Measurements from ENCODE around the gene WDR37. TPM values are rescaled to one million over a fixed set of nuclear protein-coding genes. Genes with fewer than 3 reads are reported as not detected.

WDR37 gene
- total RNA-seq, 1 experiment from 2014 or later = 8.4 TPM

GRCh38 chr10:1100691-1101368, 44.6 kb downstream of the WDR37 start:
- no peaks in the 10 kb centered on the region for H3K27me3 ChIP-seq (ENCODE audit: control insufficient read depth, insufficient read depth, low read length)
- peaks cover 10% of the 10 kb centered on the region for H3K36me3 ChIP-seq (replicated peaks; ENCODE audit: control insufficient read depth, insufficient read depth, low read length)
- H3K4me3 ChIP-seq (ENCODE audit: insufficient read depth, low read depth, low read length) = no peak overlapping the region
- DNase-seq = peak; percentile 91

- Histone ChIP-seq H3K27me3 (ENCODE audit: control insufficient read depth, insufficient read depth, low read length) (no peaks in the 10 kb centered on the region), H3K36me3 (replicated peaks; ENCODE audit: control insufficient read depth, insufficient read depth, low read length) (peaks cover 8% of the 10 kb centered on the region), H3K4me3 (ENCODE audit: insufficient read depth, low read depth, low read length) (no peak overlapping the region)
- no peak for DNase-seq
Observed at GRCh38 chr10:1101946-1102345, 45.8 kb downstream of the WDR37 start.

GRCh38 chr10:1102416-1102815, 46.2 kb downstream of the WDR37 start:
- DNase-seq = no peak
- H3K4me3 ChIP-seq (ENCODE audit: insufficient read depth, low read depth, low read length) = no peak overlapping the region
- H3K27me3 ChIP-seq (ENCODE audit: control insufficient read depth, insufficient read depth, low read length) = no peaks in the 10 kb centered on the region
- H3K36me3 ChIP-seq (replicated peaks; ENCODE audit: control insufficient read depth, insufficient read depth, low read length) = peaks cover 8% of the 10 kb centered on the region

GRCh38 chr10:1102831-1103230, 46.6 kb downstream of the WDR37 start:
- no peaks in the 10 kb centered on the region for H3K27me3 ChIP-seq (ENCODE audit: control insufficient read depth, insufficient read depth, low read length)
- no peak overlapping the region for H3K4me3 ChIP-seq (ENCODE audit: insufficient read depth, low read depth, low read length)
- no peak for DNase-seq
- peaks cover 8% of the 10 kb centered on the region for H3K36me3 ChIP-seq (replicated peaks; ENCODE audit: control insufficient read depth, insufficient read depth, low read length)

GRCh38 chr10:1103551-1103950, 47.4 kb downstream of the WDR37 start:
- Histone ChIP-seq H3K27me3 (ENCODE audit: control insufficient read depth, insufficient read depth, low read length) (no peaks in the 10 kb centered on the region), H3K4me3 (ENCODE audit: insufficient read depth, low read depth, low read length) (no peak overlapping the region), H3K36me3 (replicated peaks; ENCODE audit: control insufficient read depth, insufficient read depth, low read length) (peaks cover 8% of the 10 kb centered on the region)
- DNase-seq = no peak

DNA sequence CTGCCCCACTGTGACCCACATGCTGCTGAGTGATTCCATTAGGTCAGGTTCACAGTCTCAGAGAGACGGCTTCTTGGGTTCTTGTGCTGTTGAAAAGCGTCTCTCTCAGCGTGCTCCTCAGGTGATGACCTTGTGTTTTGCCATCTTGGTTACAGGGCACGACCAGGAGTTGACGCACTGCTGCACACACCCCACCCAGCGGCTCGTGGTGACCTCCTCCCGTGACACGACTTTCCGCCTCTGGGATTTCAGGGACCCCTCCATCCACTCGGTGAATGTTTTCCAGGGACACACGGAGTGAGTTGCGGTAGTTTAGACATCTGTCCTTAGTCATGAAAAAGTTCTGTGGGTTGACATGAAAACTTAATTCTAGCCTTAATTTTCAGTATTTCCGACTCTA, 48.8 kb downstream of the WDR37 start:
- DNase-seq = no peak
- H3K27me3 ChIP-seq (ENCODE audit: control insufficient read depth, insufficient read depth, low read length) = no peaks in the 10 kb centered on the region
- H3K4me3 ChIP-seq (ENCODE audit: insufficient read depth, low read depth, low read length) = no peak overlapping the region
- H3K36me3 ChIP-seq (replicated peaks; ENCODE audit: control insufficient read depth, insufficient read depth, low read length) = peaks cover 7% of the 10 kb centered on the region

- DNase-seq = no peak
- H3K4me3 ChIP-seq (ENCODE audit: insufficient read depth, low read depth, low read length) = no peak overlapping the region
- peaks cover 7% of the 10 kb centered on the region for H3K36me3 ChIP-seq (replicated peaks; ENCODE audit: control insufficient read depth, insufficient read depth, low read length)
- H3K27me3 ChIP-seq (ENCODE audit: control insufficient read depth, insufficient read depth, low read length) = no peaks in the 10 kb centered on the region
Observed at GRCh38 chr10:1107004-1107403, 50.8 kb downstream of the WDR37 start.

GRCh38 chr10:1107679-1108078, 51.5 kb downstream of the WDR37 start:
- Histone ChIP-seq H3K4me3 (ENCODE audit: insufficient read depth, low read depth, low read length) (no peak overlapping the region), H3K36me3 (replicated peaks; ENCODE audit: control insufficient read depth, insufficient read depth, low read length) (peaks cover 7% of the 10 kb centered on the region), H3K27me3 (ENCODE audit: control insufficient read depth, insufficient read depth, low read length) (no peaks in the 10 kb centered on the region)
- no peak for DNase-seq

DNA sequence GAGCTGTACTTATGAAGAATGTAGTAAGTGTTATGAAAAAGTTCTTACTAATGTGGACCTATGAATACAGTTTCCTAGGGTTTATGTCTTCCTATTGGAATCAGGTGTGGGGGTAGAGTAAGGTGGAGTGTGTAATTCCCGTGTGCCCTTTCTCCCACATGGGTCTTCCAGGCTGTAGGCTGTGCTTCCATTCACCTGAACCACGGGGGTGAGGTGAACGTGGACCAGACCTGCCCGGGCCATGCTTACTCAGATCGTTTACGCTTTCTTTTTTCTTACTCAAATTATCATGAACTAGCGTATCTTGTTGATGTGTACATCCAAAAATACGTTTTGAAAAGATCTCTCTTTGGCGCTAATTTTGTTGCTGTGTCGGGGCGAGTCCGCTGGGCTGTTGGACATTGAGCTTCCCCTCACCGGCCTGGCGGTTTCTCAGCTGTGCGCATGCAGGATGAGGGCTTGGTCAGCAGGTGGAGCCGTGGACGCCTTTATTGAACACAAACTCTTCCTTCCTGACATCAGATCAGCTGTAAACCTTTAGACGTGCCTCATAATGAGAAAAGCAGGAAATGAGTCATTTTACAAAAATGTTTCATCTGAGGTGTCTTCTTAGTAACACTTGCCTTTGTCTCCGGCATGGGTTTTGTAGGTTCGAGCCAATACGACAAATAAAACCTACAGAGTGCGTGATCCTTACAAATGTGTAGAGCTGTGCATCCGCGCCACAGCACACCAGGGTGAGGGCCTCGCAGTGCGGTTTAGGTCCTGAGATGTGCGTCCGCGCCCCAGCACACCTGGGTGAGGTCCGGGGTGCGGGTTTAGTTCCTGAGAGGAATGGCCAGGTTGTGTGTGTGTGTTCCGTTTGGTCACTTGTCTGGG, 53.8 kb downstream of the WDR37 start:
- H3K27me3 ChIP-seq (ENCODE audit: control insufficient read depth, insufficient read depth, low read length) = no peaks in the 10 kb centered on the region
- no peak overlapping the region for H3K4me3 ChIP-seq (ENCODE audit: insufficient read depth, low read depth, low read length)
- DNase-seq = peak; percentile 90
- peaks cover 4% of the 10 kb centered on the region for H3K36me3 ChIP-seq (replicated peaks; ENCODE audit: control insufficient read depth, insufficient read depth, low read length)

DNA sequence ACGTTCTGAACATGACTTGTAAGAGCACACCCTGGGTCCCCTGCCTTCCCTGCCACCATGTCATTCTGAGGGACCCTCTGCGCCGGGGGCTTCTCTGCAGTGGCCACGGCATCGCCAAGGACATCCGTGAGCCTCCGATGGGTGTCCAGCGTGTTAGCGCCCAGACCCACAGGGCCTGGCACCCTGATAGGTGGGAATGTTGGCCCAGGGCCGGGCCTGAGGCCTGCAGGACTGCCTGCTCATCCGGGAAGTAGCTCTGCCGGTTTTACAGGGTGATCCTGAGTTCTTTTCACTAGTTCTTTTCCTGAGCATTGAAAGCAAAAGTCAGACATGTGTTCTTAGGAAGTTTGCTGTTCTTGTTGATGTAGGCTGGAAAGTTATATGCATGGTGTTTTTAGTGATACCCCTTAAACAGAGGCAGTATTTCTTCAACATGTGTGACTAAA, 54.5 kb downstream of the WDR37 start:
- H3K36me3 ChIP-seq (replicated peaks; ENCODE audit: control insufficient read depth, insufficient read depth, low read length) = peaks cover 4% of the 10 kb centered on the region
- DNase-seq = no peak
- no peaks in the 10 kb centered on the region for H3K27me3 ChIP-seq (ENCODE audit: control insufficient read depth, insufficient read depth, low read length)
- no peak overlapping the region for H3K4me3 ChIP-seq (ENCODE audit: insufficient read depth, low read depth, low read length)

- Histone ChIP-seq H3K36me3 (replicated peaks; ENCODE audit: control insufficient read depth, insufficient read depth, low read length) (peaks cover 2% of the 10 kb centered on the region), H3K27me3 (ENCODE audit: control insufficient read depth, insufficient read depth, low read length) (no peaks in the 10 kb centered on the region), H3K4me3 (ENCODE audit: insufficient read depth, low read depth, low read length) (no peak overlapping the region)
- no peak for DNase-seq
Observed at GRCh38 chr10:1114315-1114714, 58.1 kb downstream of the WDR37 start.

DNA sequence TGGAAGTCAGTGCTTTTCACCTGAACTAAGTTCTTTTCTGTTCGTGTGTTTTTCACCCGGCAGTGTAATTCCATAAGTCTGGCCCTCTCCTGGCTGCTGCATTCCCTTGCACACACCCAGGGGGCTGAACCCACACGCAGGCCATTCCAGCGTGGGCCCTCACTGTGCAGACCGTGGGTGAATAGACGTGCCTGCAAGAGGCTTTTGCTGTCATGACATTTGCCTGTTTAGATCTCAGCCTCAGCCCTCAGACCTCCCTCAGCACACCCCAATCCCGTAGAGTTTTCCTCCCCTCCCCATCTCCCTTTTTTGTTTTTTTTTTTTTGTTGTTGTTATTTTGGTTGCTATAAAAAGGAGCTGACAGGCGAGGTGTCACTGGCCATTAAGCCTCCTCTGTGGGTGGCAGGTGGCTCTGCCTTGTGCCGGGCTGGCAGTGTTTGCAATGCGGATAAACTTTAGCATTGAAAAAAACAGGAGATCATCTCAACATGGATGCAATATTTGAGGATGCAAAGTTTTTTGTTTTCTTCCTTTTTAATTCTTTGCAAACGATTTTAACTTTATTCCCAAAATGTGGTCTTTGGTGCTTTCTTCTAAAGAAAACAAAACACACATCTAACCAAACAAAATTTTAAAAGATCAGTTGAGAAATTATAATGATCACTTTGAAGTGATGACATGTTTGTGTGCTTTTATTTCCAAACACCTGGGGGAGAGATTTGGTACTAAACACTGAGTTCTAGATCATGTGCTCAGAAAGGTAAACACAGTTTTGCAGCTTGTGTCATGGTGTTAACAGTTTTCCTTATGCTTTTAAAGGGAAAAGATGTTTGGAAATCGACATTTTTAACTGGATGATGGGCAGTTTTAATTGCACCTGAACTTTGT, 58.8 kb downstream of the WDR37 start:
- no peak for DNase-seq
- H3K36me3 ChIP-seq (replicated peaks; ENCODE audit: control insufficient read depth, insufficient read depth, low read length) = peaks cover 2% of the 10 kb centered on the region
- no peaks in the 10 kb centered on the region for H3K27me3 ChIP-seq (ENCODE audit: control insufficient read depth, insufficient read depth, low read length)
- no peak overlapping the region for H3K4me3 ChIP-seq (ENCODE audit: insufficient read depth, low read depth, low read length)

DNA sequence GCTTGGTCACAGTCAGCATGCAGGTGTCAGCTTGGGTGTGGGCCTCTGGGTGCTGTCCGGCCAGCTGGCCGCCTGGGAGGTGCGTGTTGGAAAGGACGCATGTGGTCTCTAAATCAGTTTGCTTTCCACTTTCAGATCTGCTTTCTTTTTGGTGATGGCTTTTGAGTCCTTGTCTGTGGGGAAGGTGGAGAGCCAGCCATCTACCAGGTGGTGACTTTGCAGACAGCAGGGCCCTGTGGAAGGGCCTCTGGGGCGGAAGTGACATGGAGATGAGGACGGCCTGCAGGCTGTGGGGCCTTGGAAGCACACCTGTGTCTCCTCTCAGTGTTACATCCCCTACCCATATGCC, 59.4 kb downstream of the WDR37 start:
- H3K27me3 ChIP-seq (ENCODE audit: control insufficient read depth, insufficient read depth, low read length) = no peaks in the 10 kb centered on the region
- no peak for DNase-seq
- peaks cover 2% of the 10 kb centered on the region for H3K36me3 ChIP-seq (replicated peaks; ENCODE audit: control insufficient read depth, insufficient read depth, low read length)
- no peak overlapping the region for H3K4me3 ChIP-seq (ENCODE audit: insufficient read depth, low read depth, low read length)

DNA sequence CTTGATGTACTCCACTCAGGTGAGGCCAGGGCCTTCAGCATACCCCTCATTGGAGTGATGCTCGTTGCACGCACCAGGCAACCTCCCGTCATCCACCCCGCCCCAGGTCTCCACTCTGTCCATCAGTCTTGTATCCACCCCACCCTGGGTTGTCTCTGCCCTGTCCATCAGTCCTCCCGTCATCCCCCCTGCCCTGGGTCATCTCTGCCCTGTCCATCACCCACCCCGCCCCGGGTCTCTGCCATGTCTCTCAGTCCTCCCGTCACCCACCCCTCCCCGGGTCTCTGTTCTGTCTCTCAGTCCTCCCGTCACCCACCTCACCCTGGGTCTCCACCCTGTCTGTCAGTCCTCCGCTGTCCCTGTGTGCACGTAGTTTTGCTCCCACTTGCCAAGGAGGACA, 59.9 kb downstream of the WDR37 start:
- Histone ChIP-seq H3K4me3 (ENCODE audit: insufficient read depth, low read depth, low read length) (no peak overlapping the region), H3K27me3 (ENCODE audit: control insufficient read depth, insufficient read depth, low read length) (no peaks in the 10 kb centered on the region), H3K36me3 (replicated peaks; ENCODE audit: control insufficient read depth, insufficient read depth, low read length) (peaks cover 2% of the 10 kb centered on the region)
- DNase-seq = no peak
